MM.1S (cell line): Measurements from ENCODE around the gene LIMS2.

Experiments used
- DNase-seq: peaks from one replicate; pipeline ENCODE4 v3.0.0-alpha.2; 2015
- H2AFZ ChIP-seq: fragments of 300-600 bp; sonication (generic); 2 replicates; pipeline ENCODE4 v1.6.0; 2016; ENCODE audit warnings: antibody characterized with exemption, low read length
- H3F3A ChIP-seq: fragments of 300-600 bp; sonication (generic); 2 replicates; pipeline ENCODE4 v1.6.1; 2016; ENCODE audit warnings: mild to moderate bottlenecking, antibody characterized with exemption, low read length, moderate library complexity, mixed read lengths; ENCODE audit not compliant: insufficient read depth
- H3K27ac ChIP-seq: fragments of 300-600 bp; sonication (generic); 2 replicates; pipeline ENCODE4 v1.5.1; 2016; ENCODE audit warnings: mild to moderate bottlenecking, low read length
- H3K27me3 ChIP-seq: fragments of 300-600 bp; sonication (generic); replicated peaks from 2 replicates; pipeline ENCODE4 v1.6.0; 2016; ENCODE audit warnings: low read length; ENCODE audit not compliant: insufficient read depth
- H3K36me3 ChIP-seq: fragments of 300-600 bp; sonication (generic); replicated peaks from 2 replicates; pipeline ENCODE4 v1.6.1; 2016; ENCODE audit warnings: mild to moderate bottlenecking, low read length, mixed read lengths; ENCODE audit not compliant: insufficient read depth
- H3K4me1 ChIP-seq: fragments of 300-600 bp; sonication (generic); 2 replicates; pipeline ENCODE4 v1.6.1; 2016; ENCODE audit warnings: low read length, mixed read lengths
- H3K4me2 ChIP-seq: fragments of 300-600 bp; sonication (generic); 2 replicates; pipeline ENCODE4 v1.6.0; 2016; ENCODE audit warnings: low read depth, low read length
- H3K4me3 ChIP-seq: fragments of 300-600 bp; sonication (generic); 2 replicates; pipeline ENCODE4 v1.5.1; 2016; ENCODE audit warnings: low read length, mixed read lengths
- H3K79me2 ChIP-seq: fragments of 300-600 bp; sonication (generic); 2 replicates; pipeline ENCODE4 v1.6.1; 2016; ENCODE audit warnings: mixed run types, low read length, mixed read lengths
- H3K9ac ChIP-seq: fragments of 300-600 bp; sonication (generic); 2 replicates; pipeline ENCODE4 v1.6.1; 2016; ENCODE audit warnings: low read length, mixed read lengths
- H3K9me2 ChIP-seq: fragments of 300-600 bp; sonication (generic); replicated peaks from 2 replicates; pipeline ENCODE4 v1.6.1; 2016; ENCODE audit warnings: mild to moderate bottlenecking, low read length, mixed read lengths; ENCODE audit not compliant: insufficient read depth
- H3K9me3 ChIP-seq: fragments of 300-600 bp; sonication (generic); replicated peaks from 2 replicates; pipeline ENCODE4 v1.6.1; 2016; ENCODE audit warnings: mild to moderate bottlenecking, low read length, mixed read lengths; ENCODE audit not compliant: insufficient read depth
- H4K20me1 ChIP-seq: fragments of 300-600 bp; sonication (generic); 2 replicates; pipeline ENCODE4 v1.6.1; 2016; ENCODE audit warnings: mild to moderate bottlenecking, low read length, moderate library complexity, mixed read lengths; ENCODE audit not compliant: insufficient read depth
- CTCF ChIP-seq: fragments of 300-600 bp; sonication (generic); IDR thresholded peaks from 2 replicates; pipeline ENCODE4 v1.5.1; 2016; ENCODE audit warnings: antibody characterized with exemption, low read length, mixed read lengths
- EZH2 ChIP-seq: fragments of 300-600 bp; sonication (generic); optimal IDR thresholded peaks from 2 replicates; pipeline ENCODE3; 2017; ENCODE audit warnings: low read depth, mild to moderate bottlenecking, antibody characterized with exemption, low read length, mixed read lengths
- EZH2phosphoT487 ChIP-seq: fragments of 300-600 bp; sonication (generic); IDR thresholded peaks from 2 replicates; pipeline ENCODE4 v1.6.1; 2018; ENCODE audit warnings: antibody characterized with exemption, low read length

Gene LIMS2

GRCh38 chr2:127628767-127629614, 46.3 kb downstream of the LIMS2 start:
- no peaks in the 10 kb centered on the region for H3K4me1 ChIP-seq
- H3K79me2 ChIP-seq, result no peaks in the 10 kb centered on the region
- no peaks in the 10 kb centered on the region for H3K9me2 ChIP-seq
- no peaks in the 10 kb centered on the region for H3K9me3 ChIP-seq
- H2AFZ ChIP-seq, result no peak overlapping the region
- no peak for TF ChIP-seq EZH2phosphoT487
- no peak for TF ChIP-seq EZH2
- TF ChIP-seq CTCF, result no peak
- H3K9ac ChIP-seq, result no peak overlapping the region
- no peaks in the 10 kb centered on the region for H4K20me1 ChIP-seq
- no peak overlapping the region for H3K4me2 ChIP-seq
- no peak overlapping the region for H3K4me3 ChIP-seq
- peaks cover 70% of the 10 kb centered on the region for H3K27me3 ChIP-seq
- no peaks in the 10 kb centered on the region for H3K36me3 ChIP-seq
- no peaks in the 10 kb centered on the region for H3F3A ChIP-seq
- no peak overlapping the region for H3K27ac ChIP-seq
- DNase-seq, result no peak

- Histone ChIP-seq H3F3A (no peaks in the 10 kb centered on the region), H3K4me3 (no peak overlapping the region), H3K9me3 (no peaks in the 10 kb centered on the region), H3K4me2 (no peak overlapping the region), H2AFZ (no peak overlapping the region), H3K9ac (no peak overlapping the region), H3K9me2 (no peaks in the 10 kb centered on the region), H3K27ac (no peak overlapping the region), H3K4me1 (no peaks in the 10 kb centered on the region), H3K36me3 (no peaks in the 10 kb centered on the region), H3K27me3 (peaks cover 61% of the 10 kb centered on the region), H3K79me2 (no peaks in the 10 kb centered on the region), H4K20me1 (no peaks in the 10 kb centered on the region)
- TF ChIP-seq EZH2, result no peak
- TF ChIP-seq EZH2phosphoT487, result no peak
- TF ChIP-seq CTCF, result no peak
- no peak for DNase-seq
Measured at GRCh38 chr2:127627740-127628571, 47.4 kb downstream of the LIMS2 start.

- no peak for DNase-seq
- no peak overlapping the region for H3K4me2 ChIP-seq
- no peak overlapping the region for H2AFZ ChIP-seq
- no peak overlapping the region for H3K4me3 ChIP-seq
- no peaks in the 10 kb centered on the region for H3K36me3 ChIP-seq
- no peaks in the 10 kb centered on the region for H3K9me2 ChIP-seq
- H3K27me3 ChIP-seq, result peaks cover 53% of the 10 kb centered on the region
- no peak for TF ChIP-seq CTCF
- no peak for TF ChIP-seq EZH2phosphoT487
- TF ChIP-seq EZH2, result no peak
- no peaks in the 10 kb centered on the region for H3K4me1 ChIP-seq
- no peaks in the 10 kb centered on the region for H3F3A ChIP-seq
- H3K79me2 ChIP-seq, result no peaks in the 10 kb centered on the region
- H3K9me3 ChIP-seq, result no peaks in the 10 kb centered on the region
- H3K9ac ChIP-seq, result no peak overlapping the region
- H3K27ac ChIP-seq, result no peak overlapping the region
- H4K20me1 ChIP-seq, result no peaks in the 10 kb centered on the region
Measured at GRCh38 chr2:127626917-127627739, 48.2 kb downstream of the LIMS2 start.
